SU-DHL-6 (cell line): ENCODE data around the gene NPIPB6.
"Not testable (repeated sequence)": the region's sequence is repeated elsewhere in the genome, so short reads cannot be mapped to it uniquely, and the experiment has no call there.

Experiments used
- CTCF ChIP-seq: fragments of 200-600 bp; sonication (generic); IDR thresholded peaks from one replicate; pipeline ENCODE4 v1.5.1; 2017; ENCODE audit warnings: antibody characterized with exemption, mild to moderate bottlenecking, low read length, moderate library complexity; ENCODE audit not compliant: insufficient read depth, poor library complexity, severe bottlenecking
- EZH2phosphoT487 ChIP-seq: fragments of 200-600 bp; sonication (generic), shearing (Covaris generic); conservative IDR thresholded peaks from 2 replicates; pipeline ENCODE4 v1.6.1; 2018; ENCODE audit warnings: mild to moderate bottlenecking, antibody characterized with exemption, low read length, moderate library complexity, mixed read lengths

GRCh38 chr16:28382177-28382867 is 19.0 kb upstream of the NPIPB6 start:
- not testable (repeated sequence) for TF ChIP-seq CTCF, EZH2phosphoT487
